ENCODE results near the gene ITGB2.

Gene ITGB2

DNA sequence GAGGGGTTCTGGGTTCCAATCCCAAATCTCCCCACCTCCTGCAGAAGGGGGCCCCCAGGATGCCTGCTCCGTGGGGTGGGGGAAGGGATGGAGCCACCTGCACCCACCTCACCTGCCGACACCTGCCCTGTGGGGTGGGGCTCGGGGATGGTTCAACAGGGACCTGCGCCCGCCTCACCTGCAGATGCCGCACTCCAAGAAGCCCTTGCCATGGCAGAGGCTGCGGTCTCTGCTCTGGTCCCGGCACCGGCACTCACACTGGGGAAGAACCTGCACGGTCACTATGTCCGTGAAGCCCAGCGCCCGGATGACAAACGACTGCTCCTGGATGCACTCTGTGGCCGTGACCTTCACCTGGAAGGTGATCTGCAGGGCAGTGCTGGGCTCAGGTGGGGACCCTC, 29.1 kb downstream of the ITGB2 start:
- TF ChIP-seq, protein P1, sequence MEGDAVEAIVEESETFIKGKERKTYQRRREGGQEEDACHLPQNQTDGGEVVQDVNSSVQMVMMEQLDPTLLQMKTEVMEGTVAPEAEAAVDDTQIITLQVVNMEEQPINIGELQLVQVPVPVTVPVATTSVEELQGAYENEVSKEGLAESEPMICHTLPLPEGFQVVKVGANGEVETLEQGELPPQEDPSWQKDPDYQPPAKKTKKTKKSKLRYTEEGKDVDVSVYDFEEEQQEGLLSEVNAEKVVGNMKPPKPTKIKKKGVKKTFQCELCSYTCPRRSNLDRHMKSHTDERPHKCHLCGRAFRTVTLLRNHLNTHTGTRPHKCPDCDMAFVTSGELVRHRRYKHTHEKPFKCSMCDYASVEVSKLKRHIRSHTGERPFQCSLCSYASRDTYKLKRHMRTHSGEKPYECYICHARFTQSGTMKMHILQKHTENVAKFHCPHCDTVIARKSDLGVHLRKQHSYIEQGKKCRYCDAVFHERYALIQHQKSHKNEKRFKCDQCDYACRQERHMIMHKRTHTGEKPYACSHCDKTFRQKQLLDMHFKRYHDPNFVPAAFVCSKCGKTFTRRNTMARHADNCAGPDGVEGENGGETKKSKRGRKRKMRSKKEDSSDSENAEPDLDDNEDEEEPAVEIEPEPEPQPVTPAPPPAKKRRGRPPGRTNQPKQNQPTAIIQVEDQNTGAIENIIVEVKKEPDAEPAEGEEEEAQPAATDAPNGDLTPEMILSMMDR (IDR thresholded peaks at IDR 0.05; ENCODE audit: borderline replicate concordance, insufficient read depth, low read depth, low read length) = no peak

DNA sequence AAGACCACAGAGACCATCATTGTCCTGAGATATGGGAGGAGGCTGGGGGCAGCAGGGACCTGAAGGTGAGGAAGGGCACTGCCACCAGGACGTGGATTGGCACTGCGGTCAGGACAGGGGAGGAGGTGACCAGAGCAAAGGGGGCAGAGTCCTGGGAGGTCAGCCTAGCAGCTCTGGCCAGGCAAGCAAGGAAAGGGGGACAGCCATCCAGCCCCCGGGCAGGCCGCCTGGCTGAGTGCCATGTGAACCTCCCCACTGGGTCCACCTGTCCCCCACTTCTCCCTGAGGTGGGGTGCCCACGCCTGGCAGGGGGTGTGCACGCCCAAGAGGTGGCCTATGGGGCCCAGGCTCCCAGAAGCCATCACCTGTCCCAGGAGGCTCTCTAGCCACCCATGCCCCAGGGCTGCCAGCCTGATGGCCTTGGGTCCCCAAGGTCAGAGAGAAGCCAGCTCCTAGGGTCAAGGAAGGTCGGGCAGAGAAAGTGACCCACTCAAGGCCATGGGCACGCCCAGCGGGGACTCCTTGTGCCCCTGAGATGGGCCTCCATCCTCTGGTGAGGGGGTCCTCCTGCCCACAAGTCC, 29.6 kb downstream of the ITGB2 start:
- TF ChIP-seq, protein P1 (IDR thresholded peaks at IDR 0.05; ENCODE audit: borderline replicate concordance, insufficient read depth, low read depth, low read length) = no peak
- no peak overlapping the region for H3K4me3 ChIP-seq (ENCODE audit: low read depth, low read length)

More for the DNA sequence above, 29.1 kb downstream of the ITGB2 start:
- no peak overlapping the region for H3K4me3 ChIP-seq (ENCODE audit: low read depth, low read length)

DNA sequence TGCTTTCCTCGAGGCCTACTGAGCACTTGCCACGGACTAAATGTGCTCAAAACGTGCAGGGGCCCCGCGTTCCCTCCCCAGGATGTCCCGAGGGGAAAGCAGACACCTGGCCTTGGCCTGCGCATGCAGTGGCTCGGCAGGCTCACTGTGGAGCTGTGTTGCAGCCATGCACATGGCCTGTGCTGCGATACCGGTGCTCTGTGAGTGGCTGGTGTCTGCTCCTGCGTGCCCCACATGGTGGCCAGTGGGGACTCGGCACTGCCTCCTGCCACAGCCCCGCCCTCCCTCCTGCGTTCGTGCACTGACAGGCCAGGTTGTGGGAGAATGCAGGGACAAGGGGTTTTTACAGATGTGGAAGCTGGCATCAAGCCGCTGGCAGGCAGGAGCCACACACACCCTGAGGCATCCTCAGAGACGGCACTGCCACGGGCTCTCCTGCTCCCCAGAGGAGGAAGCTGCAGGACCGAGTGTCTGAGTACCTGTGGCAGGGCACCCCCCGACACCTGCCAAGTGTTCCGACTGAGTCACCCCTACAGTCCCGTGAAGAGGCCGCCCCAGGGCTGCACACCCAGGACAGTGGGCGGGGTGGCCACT, 30.3 kb downstream of the ITGB2 start:
- TF ChIP-seq, protein P1 (IDR thresholded peaks at IDR 0.05; ENCODE audit: borderline replicate concordance, insufficient read depth, low read depth, low read length) = no peak
- H3K4me3 ChIP-seq (ENCODE audit: low read depth, low read length) = no peak overlapping the region

DNA sequence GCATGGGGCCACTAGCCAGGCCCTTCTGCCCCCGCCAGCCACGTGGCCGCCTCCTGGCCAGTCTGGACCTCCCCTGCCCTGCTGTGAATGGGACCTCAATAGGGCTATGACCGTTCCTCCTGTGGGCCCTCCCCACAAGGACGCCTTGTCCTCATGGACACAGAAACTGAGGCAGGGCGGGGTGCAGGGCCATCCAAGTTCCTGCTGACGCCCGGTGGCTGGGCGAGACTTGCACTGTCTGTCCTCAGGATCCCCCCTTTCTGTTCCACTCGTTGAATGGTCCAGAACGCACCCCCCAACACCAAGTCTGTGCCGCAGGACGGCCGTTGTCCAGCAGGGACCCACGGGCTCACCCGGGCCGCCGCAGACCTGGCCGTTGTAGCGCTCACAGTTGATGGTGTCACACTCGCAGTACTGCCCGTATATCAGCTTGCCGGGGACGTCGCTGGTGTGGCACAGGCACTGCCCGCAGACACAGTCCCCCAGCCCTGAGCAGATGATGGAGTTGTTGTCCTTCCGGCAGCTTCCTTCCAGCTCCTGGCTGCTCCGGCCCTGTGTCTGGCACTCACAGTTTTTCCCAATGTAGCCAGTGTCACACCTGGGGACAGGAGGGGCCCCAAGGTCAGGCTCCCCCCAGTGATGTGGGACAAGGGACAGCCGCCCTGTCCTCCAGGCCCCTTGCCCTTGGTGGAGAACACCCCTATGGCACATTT, 30.9 kb downstream of the ITGB2 start:
- no peak overlapping the region for H3K4me3 ChIP-seq (ENCODE audit: low read depth, low read length)
- TF ChIP-seq, protein P1 (IDR thresholded peaks at IDR 0.05; ENCODE audit: borderline replicate concordance, insufficient read depth, low read depth, low read length) = no peak

DNA sequence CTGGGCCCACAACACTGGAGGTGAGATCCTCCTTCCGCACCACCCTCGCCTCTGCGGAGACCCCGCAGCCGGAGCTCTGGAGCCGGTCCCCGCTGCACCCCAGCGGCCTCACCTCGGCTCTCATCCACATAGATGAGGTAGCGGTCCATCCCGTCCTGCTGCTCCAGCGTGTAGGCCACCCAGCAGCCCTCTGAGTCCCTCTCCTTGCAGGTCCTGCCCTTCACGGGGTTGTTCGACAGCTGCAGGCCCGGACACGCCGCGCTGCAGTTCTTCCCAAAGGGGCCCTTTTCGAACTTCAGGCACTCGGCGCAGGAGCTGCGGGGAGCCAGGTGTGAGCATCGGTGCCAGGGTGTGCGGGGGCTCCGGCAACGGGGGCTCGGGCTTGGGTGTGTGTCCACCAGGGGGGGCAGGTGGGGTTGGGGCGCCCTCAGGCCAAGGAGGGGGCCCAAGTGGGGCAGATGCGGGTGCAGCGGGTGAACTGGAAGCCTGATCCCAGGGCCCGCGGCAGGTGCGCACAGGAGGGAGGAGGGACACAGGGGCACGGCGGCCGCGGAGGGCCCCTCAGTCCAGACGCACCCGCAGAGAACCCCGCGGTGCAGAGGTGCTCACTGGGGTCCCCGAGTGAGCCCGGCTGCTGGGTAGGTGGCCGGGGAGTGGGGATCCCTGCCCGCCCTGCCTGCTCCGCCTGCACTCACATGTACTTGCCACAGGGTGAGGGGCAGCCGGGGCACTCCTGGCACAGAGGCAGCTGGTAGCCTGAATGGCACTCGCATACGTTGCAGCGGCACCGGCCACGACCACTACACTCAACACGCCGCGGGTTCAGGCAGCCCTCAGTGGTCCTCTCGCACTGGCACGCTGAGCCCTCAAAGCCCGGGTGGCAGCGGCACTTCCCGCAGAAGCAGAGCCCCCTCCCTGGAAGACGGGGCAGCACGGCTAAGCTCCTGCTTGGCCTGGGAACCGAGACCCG, 31.8 kb downstream of the ITGB2 start:
- no peak overlapping the region for H3K4me3 ChIP-seq (ENCODE audit: low read depth, low read length)
- TF ChIP-seq, protein P1 (IDR thresholded peaks at IDR 0.05; ENCODE audit: borderline replicate concordance, insufficient read depth, low read depth, low read length) = no peak

DNA sequence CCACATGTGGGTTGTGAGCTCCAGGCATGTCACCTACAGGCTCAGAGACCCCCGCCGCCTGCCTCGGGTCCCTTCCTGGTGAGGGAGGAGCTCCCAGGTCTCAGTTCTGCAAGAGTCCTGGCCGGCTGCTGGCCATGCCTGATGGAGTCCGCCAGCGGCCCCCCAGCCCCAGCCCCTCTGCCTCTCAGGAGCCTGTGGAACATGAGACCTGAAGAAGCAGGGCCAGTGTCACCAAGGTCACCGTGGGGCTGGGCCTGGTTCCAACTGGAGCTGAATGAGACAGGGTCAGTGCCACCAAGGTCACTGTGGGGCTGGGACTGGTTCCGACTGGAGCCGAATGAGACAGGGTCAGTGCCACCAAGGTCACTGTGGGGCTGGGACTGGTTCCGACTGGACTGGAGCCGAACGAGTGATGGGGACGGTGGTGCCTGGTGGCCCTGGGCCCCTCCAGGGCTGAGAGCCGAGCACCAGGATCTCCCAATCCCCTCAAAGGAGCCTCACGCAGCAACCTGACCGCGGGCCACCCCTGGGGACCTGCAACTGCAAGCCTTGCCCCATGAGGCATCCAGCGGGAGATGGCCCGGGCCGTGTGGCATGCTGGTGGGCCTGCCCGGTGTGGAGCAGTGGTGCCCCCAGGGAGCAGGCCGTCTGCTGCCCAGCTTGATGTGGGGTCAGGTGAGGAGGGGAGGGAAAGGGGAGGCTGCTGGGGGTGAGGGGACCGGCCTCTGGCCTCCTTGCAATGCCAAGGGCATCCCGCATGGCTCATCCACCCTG, 32.7 kb downstream of the ITGB2 start:
- TF ChIP-seq, protein P1 (IDR thresholded peaks at IDR 0.05; ENCODE audit: borderline replicate concordance, insufficient read depth, low read depth, low read length) = no peak
- H3K4me3 ChIP-seq (ENCODE audit: low read depth, low read length) = no peak overlapping the region
